HepG2 (cell line): Measurements from ENCODE around the gene AHRR. TPM values are rescaled to one million over a fixed set of nuclear protein-coding genes. Genes with fewer than 3 reads are reported as not detected.

Experiments
- ATF7-NPFF ChIP-seq: sonication (generic); formaldehyde crosslinking; IDR thresholded peaks from 2 replicates; pipeline ENCODE4 v1.8.1; 2023; ENCODE audit warnings: mild to moderate bottlenecking, low read depth, missing genetic modification reagents, moderate library complexity
- FOXK2 ChIP-seq: fragments of 450-650 bp; IDR thresholded peaks from 2 replicates; pipeline ENCODE4 v1.6.1; 2016
- HNRNPLL ChIP-seq: fragments of 200-400 bp; formaldehyde crosslinking; IDR thresholded peaks from 2 replicates; pipeline ENCODE4 v1.6.1; 2017; ENCODE audit warnings: mild to moderate bottlenecking, low read depth, low read length; ENCODE audit not compliant: poor library complexity, severe bottlenecking
- HOXA3 ChIP-seq: sonication (generic); formaldehyde crosslinking; IDR thresholded peaks from 2 replicates; pipeline ENCODE4 v1.5.0; 2020; ENCODE audit warnings: missing genetic modification reagents
- KDM6A ChIP-seq: IDR thresholded peaks from 2 replicates; pipeline ENCODE4 v1.6.1; 2016; ENCODE audit warnings: low read depth
- NFKB2 ChIP-seq: sonication (generic); formaldehyde crosslinking; IDR thresholded peaks from 2 replicates; pipeline ENCODE4 v1.4.0; 2020; ENCODE audit warnings: missing genetic modification reagents, borderline replicate concordance
- ZKSCAN8 ChIP-seq: IDR thresholded peaks from 2 replicates; pipeline ENCODE4 v1.6.1; 2016; ENCODE audit warnings: borderline replicate concordance, missing genetic modification reagents, missing compliant biosample characterization
- ZNF570 ChIP-seq: sonication (generic); formaldehyde crosslinking; IDR thresholded peaks from 2 replicates; pipeline ENCODE4 v1.4.0; 2020; ENCODE audit warnings: mild to moderate bottlenecking, missing genetic modification reagents, borderline replicate concordance
- ZNF607 ChIP-seq: sonication (generic); formaldehyde crosslinking; IDR thresholded peaks from 2 replicates; pipeline ENCODE4 v1.5.1; 2020; ENCODE audit warnings: missing genetic modification reagents, mild to moderate bottlenecking, borderline replicate concordance
- polyA plus RNA-seq, 8 experiments: library from polyadenylated mRNA; depleted of rRNA in 3 of 8; stranded (reverse) in 7 of 8; unstranded in 1 of 8; fragments of >200 nt; fragmentation: Illumina TruSeq in 4 of 8; extraction: Trizol in 4 of 8; gene quantifications; 2 replicates each; pipeline versions ENCODE4 v1.2.1 to v1.2.3, GENCODE V29; 2011 to 2016; ENCODE audit warnings: low read depth in 4 of 8, missing spikeins in 1 of 8, mixed read lengths in 1 of 8; ENCODE audit not compliant: insufficient read depth in 1 of 8
- total RNA-seq, 5 experiments: library from RNA; depleted of rRNA; stranded (reverse); fragments of >200 nt; fragmentation: Illumina TruSeq; extraction: Trizol; gene quantifications; 2 replicates each; pipeline ENCODE4 v1.2.3, GENCODE V29; 2016; ENCODE audit warnings: low read depth in 1 of 5
- TF ChIP-seq, protein P1 (sequence below): sonication (generic); formaldehyde crosslinking; IDR thresholded peaks from 2 replicates; pipeline ENCODE4 v1.5.0; 2020; ENCODE audit warnings: mild to moderate bottlenecking, missing genetic modification reagents
- TF ChIP-seq, protein P2 (sequence below): sonication (generic); formaldehyde crosslinking; IDR thresholded peaks from 2 replicates; pipeline ENCODE4 v1.5.0; 2020; ENCODE audit warnings: mild to moderate bottlenecking, missing genetic modification reagents
- TF ChIP-seq, protein P3 (sequence below): sonication (generic); formaldehyde crosslinking; IDR thresholded peaks from 2 replicates; pipeline ENCODE4 v1.8.0; 2022; ENCODE audit warnings: missing genetic modification reagents, mild to moderate bottlenecking, moderate library complexity, borderline replicate concordance
- TF ChIP-seq, protein P4 (sequence below): sonication (generic); formaldehyde crosslinking; IDR thresholded peaks from 2 replicates; pipeline ENCODE4 v1.9.0; 2022; ENCODE audit warnings: low read depth, missing genetic modification reagents
- TF ChIP-seq, protein P5 (sequence below): sonication (generic); formaldehyde crosslinking; IDR thresholded peaks from 2 replicates; pipeline ENCODE4 v1.4.0; 2020; ENCODE audit warnings: mild to moderate bottlenecking, missing genetic modification reagents

AHRR gene
- total and polyA plus RNA-seq, 2 of the 13 experiments (the other 11 are each of a cell fraction or from before 2014, with no cell fraction given) = 0.28 to 0.35 TPM

DNA sequence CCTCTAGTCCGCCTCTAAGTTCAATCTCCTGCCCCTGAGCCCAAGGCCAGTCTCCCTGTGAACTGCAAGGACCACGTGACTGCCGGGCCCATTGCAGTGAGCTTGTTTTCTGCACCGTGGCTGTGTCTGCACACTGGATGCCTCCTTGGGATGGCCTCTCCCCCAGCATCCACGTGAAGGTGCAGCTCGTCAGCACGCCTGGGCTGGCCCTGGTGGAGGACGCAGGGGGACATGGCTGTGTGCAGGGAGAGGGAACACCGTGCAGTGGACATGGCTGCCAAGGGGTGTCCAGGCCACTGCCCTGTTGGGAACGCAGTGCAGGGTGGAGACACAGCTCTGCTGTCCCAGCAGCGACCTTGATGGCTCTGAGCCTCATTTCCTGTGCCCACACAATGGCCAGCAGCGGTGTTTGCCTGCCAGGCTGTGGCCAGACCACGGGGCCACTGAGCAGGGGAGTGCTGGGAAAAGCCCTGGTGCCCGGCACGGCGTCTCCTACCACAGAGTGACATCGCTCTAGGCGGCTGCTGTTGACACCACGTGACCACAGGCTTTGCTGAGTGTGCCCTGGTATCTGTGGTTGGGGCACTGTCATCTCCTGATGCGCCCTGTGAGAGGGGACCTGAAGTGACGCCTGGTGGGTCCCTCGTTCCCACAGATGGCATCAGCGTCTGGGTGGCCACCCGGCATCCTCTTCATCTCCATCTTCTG is 94.6 kb downstream of the AHRR start (continued):
- TF ChIP-seq FOXK2 = no peak
- no peak for TF ChIP-seq ZKSCAN8
- TF ChIP-seq HNRNPLL = no peak
- TF ChIP-seq NFKB2 (CRISPR knock-in tag) = no peak
- no peak for TF ChIP-seq HOXA3 (CRISPR knock-in tag)
- no peak for TF ChIP-seq ZNF570 (CRISPR knock-in tag)
- TF ChIP-seq KDM6A (CRISPR knock-in tag) = no peak
- TF ChIP-seq, protein P1, sequence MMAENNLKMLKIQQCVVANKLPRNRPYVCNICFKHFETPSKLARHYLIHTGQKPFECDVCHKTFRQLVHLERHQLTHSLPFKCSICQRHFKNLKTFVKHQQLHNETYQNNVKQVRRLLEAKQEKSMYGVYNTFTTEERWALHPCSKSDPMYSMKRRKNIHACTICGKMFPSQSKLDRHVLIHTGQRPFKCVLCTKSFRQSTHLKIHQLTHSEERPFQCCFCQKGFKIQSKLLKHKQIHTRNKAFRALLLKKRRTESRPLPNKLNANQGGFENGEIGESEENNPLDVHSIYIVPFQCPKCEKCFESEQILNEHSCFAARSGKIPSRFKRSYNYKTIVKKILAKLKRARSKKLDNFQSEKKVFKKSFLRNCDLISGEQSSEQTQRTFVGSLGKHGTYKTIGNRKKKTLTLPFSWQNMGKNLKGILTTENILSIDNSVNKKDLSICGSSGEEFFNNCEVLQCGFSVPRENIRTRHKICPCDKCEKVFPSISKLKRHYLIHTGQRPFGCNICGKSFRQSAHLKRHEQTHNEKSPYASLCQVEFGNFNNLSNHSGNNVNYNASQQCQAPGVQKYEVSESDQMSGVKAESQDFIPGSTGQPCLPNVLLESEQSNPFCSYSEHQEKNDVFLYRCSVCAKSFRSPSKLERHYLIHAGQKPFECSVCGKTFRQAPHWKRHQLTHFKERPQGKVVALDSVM = no peak
- TF ChIP-seq, protein P2, sequence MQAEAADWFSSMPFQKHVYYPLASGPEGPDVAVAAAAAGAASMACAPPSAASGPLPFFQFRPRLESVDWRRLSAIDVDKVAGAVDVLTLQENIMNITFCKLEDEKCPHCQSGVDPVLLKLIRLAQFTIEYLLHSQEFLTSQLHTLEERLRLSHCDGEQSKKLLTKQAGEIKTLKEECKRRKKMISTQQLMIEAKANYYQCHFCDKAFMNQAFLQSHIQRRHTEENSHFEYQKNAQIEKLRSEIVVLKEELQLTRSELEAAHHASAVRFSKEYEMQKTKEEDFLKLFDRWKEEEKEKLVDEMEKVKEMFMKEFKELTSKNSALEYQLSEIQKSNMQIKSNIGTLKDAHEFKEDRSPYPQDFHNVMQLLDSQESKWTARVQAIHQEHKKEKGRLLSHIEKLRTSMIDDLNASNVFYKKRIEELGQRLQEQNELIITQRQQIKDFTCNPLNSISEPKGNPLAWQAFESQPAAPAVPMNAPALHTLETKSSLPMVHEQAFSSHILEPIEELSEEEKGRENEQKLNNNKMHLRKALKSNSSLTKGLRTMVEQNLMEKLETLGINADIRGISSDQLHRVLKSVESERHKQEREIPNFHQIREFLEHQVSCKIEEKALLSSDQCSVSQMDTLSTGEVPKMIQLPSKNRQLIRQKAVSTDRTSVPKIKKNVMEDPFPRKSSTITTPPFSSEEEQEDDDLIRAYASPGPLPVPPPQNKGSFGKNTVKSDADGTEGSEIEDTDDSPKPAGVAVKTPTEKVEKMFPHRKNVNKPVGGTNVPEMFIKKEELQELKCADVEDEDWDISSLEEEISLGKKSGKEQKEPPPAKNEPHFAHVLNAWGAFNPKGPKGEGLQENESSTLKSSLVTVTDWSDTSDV (CRISPR knock-in tag) = peak; percentile 22; the same call in 1 of the 2 replicates
- no peak for TF ChIP-seq ATF7-NPFF (CRISPR knock-in tag)
- TF ChIP-seq, protein P3, sequence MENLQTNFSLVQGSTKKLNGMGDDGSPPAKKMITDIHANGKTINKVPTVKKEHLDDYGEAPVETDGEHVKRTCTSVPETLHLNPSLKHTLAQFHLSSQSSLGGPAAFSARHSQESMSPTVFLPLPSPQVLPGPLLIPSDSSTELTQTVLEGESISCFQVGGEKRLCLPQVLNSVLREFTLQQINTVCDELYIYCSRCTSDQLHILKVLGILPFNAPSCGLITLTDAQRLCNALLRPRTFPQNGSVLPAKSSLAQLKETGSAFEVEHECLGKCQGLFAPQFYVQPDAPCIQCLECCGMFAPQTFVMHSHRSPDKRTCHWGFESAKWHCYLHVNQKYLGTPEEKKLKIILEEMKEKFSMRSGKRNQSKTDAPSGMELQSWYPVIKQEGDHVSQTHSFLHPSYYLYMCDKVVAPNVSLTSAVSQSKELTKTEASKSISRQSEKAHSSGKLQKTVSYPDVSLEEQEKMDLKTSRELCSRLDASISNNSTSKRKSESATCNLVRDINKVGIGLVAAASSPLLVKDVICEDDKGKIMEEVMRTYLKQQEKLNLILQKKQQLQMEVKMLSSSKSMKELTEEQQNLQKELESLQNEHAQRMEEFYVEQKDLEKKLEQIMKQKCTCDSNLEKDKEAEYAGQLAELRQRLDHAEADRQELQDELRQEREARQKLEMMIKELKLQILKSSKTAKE (CRISPR knock-in tag) = no peak
- TF ChIP-seq, protein P4, sequence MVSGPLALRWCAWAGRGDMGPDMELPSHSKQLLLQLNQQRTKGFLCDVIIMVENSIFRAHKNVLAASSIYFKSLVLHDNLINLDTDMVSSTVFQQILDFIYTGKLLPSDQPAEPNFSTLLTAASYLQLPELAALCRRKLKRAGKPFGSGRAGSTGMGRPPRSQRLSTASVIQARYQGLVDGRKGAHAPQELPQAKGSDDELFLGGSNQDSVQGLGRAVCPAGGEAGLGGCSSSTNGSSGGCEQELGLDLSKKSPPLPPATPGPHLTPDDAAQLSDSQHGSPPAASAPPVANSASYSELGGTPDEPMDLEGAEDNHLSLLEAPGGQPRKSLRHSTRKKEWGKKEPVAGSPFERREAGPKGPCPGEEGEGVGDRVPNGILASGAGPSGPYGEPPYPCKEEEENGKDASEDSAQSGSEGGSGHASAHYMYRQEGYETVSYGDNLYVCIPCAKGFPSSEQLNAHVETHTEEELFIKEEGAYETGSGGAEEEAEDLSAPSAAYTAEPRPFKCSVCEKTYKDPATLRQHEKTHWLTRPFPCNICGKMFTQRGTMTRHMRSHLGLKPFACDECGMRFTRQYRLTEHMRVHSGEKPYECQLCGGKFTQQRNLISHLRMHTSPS (CRISPR knock-in tag) = no peak
- TF ChIP-seq, protein P5, sequence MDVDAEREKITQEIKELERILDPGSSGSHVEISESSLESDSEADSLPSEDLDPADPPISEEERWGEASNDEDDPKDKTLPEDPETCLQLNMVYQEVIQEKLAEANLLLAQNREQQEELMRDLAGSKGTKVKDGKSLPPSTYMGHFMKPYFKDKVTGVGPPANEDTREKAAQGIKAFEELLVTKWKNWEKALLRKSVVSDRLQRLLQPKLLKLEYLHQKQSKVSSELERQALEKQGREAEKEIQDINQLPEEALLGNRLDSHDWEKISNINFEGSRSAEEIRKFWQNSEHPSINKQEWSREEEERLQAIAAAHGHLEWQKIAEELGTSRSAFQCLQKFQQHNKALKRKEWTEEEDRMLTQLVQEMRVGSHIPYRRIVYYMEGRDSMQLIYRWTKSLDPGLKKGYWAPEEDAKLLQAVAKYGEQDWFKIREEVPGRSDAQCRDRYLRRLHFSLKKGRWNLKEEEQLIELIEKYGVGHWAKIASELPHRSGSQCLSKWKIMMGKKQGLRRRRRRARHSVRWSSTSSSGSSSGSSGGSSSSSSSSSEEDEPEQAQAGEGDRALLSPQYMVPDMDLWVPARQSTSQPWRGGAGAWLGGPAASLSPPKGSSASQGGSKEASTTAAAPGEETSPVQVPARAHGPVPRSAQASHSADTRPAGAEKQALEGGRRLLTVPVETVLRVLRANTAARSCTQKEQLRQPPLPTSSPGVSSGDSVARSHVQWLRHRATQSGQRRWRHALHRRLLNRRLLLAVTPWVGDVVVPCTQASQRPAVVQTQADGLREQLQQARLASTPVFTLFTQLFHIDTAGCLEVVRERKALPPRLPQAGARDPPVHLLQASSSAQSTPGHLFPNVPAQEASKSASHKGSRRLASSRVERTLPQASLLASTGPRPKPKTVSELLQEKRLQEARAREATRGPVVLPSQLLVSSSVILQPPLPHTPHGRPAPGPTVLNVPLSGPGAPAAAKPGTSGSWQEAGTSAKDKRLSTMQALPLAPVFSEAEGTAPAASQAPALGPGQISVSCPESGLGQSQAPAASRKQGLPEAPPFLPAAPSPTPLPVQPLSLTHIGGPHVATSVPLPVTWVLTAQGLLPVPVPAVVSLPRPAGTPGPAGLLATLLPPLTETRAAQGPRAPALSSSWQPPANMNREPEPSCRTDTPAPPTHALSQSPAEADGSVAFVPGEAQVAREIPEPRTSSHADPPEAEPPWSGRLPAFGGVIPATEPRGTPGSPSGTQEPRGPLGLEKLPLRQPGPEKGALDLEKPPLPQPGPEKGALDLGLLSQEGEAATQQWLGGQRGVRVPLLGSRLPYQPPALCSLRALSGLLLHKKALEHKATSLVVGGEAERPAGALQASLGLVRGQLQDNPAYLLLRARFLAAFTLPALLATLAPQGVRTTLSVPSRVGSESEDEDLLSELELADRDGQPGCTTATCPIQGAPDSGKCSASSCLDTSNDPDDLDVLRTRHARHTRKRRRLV (CRISPR knock-in tag) = no peak
- TF ChIP-seq ZNF607 = no peak
